HEK293 (cell line): ENCODE results near the gene PDZD2.

Experiments used
- GLI4 ChIP-seq: fragments of 450-650 bp; formaldehyde crosslinking; IDR thresholded peaks from 2 replicates; pipeline ENCODE4 v1.5.1; 2016; ENCODE audit warnings: missing biosample characterization, missing genetic modification characterization
- GLIS1 ChIP-seq: fragments of 450-650 bp; formaldehyde crosslinking; IDR thresholded peaks from 2 replicates; pipeline ENCODE4 v1.5.1; 2016; ENCODE audit warnings: missing biosample characterization, missing genetic modification characterization
- IKZF3 ChIP-seq: fragments of 450-650 bp; IDR thresholded peaks from 2 replicates; pipeline ENCODE4 v1.5.0; 2018; ENCODE audit warnings: missing biosample characterization, mild to moderate bottlenecking, missing genetic modification characterization, moderate library complexity
- PBX3 ChIP-seq: sonication (generic); formaldehyde crosslinking; IDR thresholded peaks from 2 replicates; pipeline ENCODE4 v1.8.1; 2022; ENCODE audit warnings: mild to moderate bottlenecking, moderate library complexity, missing genetic modification reagents
- SALL2 ChIP-seq: fragments of 450-650 bp; formaldehyde crosslinking; IDR thresholded peaks from 2 replicates; pipeline ENCODE4 v1.5.0; 2017; ENCODE audit warnings: missing biosample characterization, mild to moderate bottlenecking, missing genetic modification characterization, borderline replicate concordance
- SP2 ChIP-seq: fragments of 450-650 bp; formaldehyde crosslinking; IDR thresholded peaks from 2 replicates; pipeline ENCODE4 v1.5.1; 2016; ENCODE audit warnings: missing biosample characterization, missing genetic modification characterization
- WT1 ChIP-seq: fragments of 450-650 bp; formaldehyde crosslinking; IDR thresholded peaks from 2 replicates; pipeline ENCODE4 v1.5.1; 2016; ENCODE audit warnings: missing biosample characterization, missing genetic modification characterization
- ZBTB48 ChIP-seq: fragments of 450-650 bp; formaldehyde crosslinking; IDR thresholded peaks from 2 replicates; pipeline ENCODE4 v1.5.1; 2016; ENCODE audit warnings: missing biosample characterization, missing genetic modification characterization
- ZBTB6 ChIP-seq: fragments of 450-650 bp; formaldehyde crosslinking; IDR thresholded peaks from 2 replicates; pipeline ENCODE4 v1.5.1; 2017; ENCODE audit warnings: missing biosample characterization, missing genetic modification characterization
- ZFHX2 ChIP-seq: fragments of 450-650 bp; formaldehyde crosslinking; conservative IDR thresholded peaks from 2 replicates; pipeline ENCODE4 v1.5.1; 2016; ENCODE audit warnings: missing biosample characterization, missing genetic modification characterization
- ZFP3 ChIP-seq: fragments of 450-650 bp; formaldehyde crosslinking; IDR thresholded peaks from 2 replicates; pipeline ENCODE4 v1.5.1; 2016; ENCODE audit warnings: low read depth, missing biosample characterization, missing genetic modification characterization
- ZNF155 ChIP-seq: fragments of 450-650 bp; formaldehyde crosslinking; IDR thresholded peaks from 2 replicates; pipeline ENCODE4 v1.5.1; 2016; ENCODE audit warnings: missing biosample characterization, missing genetic modification characterization
- ZNF184 ChIP-seq: fragments of 450-650 bp; IDR thresholded peaks from 2 replicates; pipeline ENCODE4 v1.5.1; 2018; ENCODE audit warnings: missing biosample characterization, mild to moderate bottlenecking, missing genetic modification characterization
- ZNF19 ChIP-seq: fragments of 450-650 bp; formaldehyde crosslinking; IDR thresholded peaks from 2 replicates; pipeline ENCODE4; 2016; ENCODE audit warnings: missing biosample characterization, missing genetic modification characterization, low read depth
- ZNF292 ChIP-seq: fragments of 450-650 bp; formaldehyde crosslinking; IDR thresholded peaks from 2 replicates; pipeline ENCODE4 v1.5.1; 2016; ENCODE audit warnings: low read depth, missing biosample characterization, missing genetic modification characterization, borderline replicate concordance
- ZNF324 ChIP-seq: fragments of 450-650 bp; formaldehyde crosslinking; IDR thresholded peaks from 2 replicates; pipeline ENCODE4 v1.5.1; 2016; ENCODE audit warnings: missing biosample characterization, missing genetic modification characterization
- ZNF335 ChIP-seq: fragments of 450-650 bp; formaldehyde crosslinking; conservative IDR thresholded peaks from 2 replicates; pipeline ENCODE4 v1.5.1; 2016; ENCODE audit warnings: missing biosample characterization, missing genetic modification characterization
- ZNF426 ChIP-seq: fragments of 450-650 bp; formaldehyde crosslinking; IDR thresholded peaks from 2 replicates; pipeline ENCODE4 v1.5.1; 2017; ENCODE audit warnings: missing biosample characterization, missing genetic modification characterization, mild to moderate bottlenecking, inconsistent platforms, moderate library complexity
- ZNF433 ChIP-seq: fragments of 450-650 bp; formaldehyde crosslinking; IDR thresholded peaks from 2 replicates; pipeline ENCODE4 v1.5.1; 2016; ENCODE audit warnings: missing biosample characterization, missing genetic modification characterization, low read depth
- ZNF529 ChIP-seq: fragments of 450-650 bp; formaldehyde crosslinking; IDR thresholded peaks from 2 replicates; pipeline ENCODE4 v1.5.1; 2017; ENCODE audit warnings: missing genetic modification characterization, missing biosample characterization; ENCODE audit not compliant: insufficient replicate concordance
- ZNF571 ChIP-seq: fragments of 450-650 bp; formaldehyde crosslinking; IDR thresholded peaks from 2 replicates; pipeline ENCODE4 v1.5.0; 2017; ENCODE audit warnings: missing biosample characterization, missing genetic modification characterization
- ZNF580 ChIP-seq: fragments of 450-650 bp; formaldehyde crosslinking; IDR thresholded peaks from 2 replicates; pipeline ENCODE4 v1.5.1; 2016; ENCODE audit warnings: missing biosample characterization, missing genetic modification characterization
- ZNF596 ChIP-seq: fragments of 450-650 bp; IDR thresholded peaks from 2 replicates; pipeline ENCODE4 v1.5.0; 2018; ENCODE audit warnings: missing biosample characterization, mild to moderate bottlenecking, missing genetic modification characterization, moderate library complexity
- ZNF610 ChIP-seq: fragments of 450-650 bp; formaldehyde crosslinking; IDR thresholded peaks from 2 replicates; pipeline ENCODE4 v1.5.1; 2016; ENCODE audit warnings: missing biosample characterization, missing genetic modification characterization, borderline replicate concordance
- ZNF785 ChIP-seq: fragments of 450-650 bp; formaldehyde crosslinking; IDR thresholded peaks from 2 replicates; pipeline ENCODE4 v1.5.1; 2016; ENCODE audit warnings: missing biosample characterization, missing genetic modification characterization
- ZNF791 ChIP-seq: fragments of 450-650 bp; formaldehyde crosslinking; IDR thresholded peaks from 2 replicates; pipeline ENCODE4 v1.5.1; 2016; ENCODE audit warnings: missing biosample characterization, missing genetic modification characterization
- ZNF792 ChIP-seq: fragments of 450-650 bp; formaldehyde crosslinking; IDR thresholded peaks from 2 replicates; pipeline ENCODE4 v1.5.1; 2016; ENCODE audit warnings: missing biosample characterization, missing genetic modification characterization
- ZNF837 ChIP-seq: fragments of 450-650 bp; formaldehyde crosslinking; IDR thresholded peaks from 2 replicates; pipeline ENCODE4 v1.5.1; 2016; ENCODE audit warnings: missing biosample characterization, missing genetic modification characterization
- ZNF843 ChIP-seq: fragments of 450-650 bp; formaldehyde crosslinking; IDR thresholded peaks from 2 replicates; pipeline ENCODE4 v1.5.1; 2016; ENCODE audit warnings: missing biosample characterization, missing genetic modification characterization
- TF ChIP-seq, protein P1 (sequence below): fragments of 450-650 bp; formaldehyde crosslinking; IDR thresholded peaks from 2 replicates; pipeline ENCODE4 v1.5.1; 2016; ENCODE audit warnings: missing biosample characterization, missing genetic modification characterization, low read depth
- TF ChIP-seq, protein P2 (sequence below): fragments of 450-650 bp; formaldehyde crosslinking; IDR thresholded peaks from 2 replicates; pipeline ENCODE4 v1.5.1; 2016; ENCODE audit warnings: missing biosample characterization, missing genetic modification characterization
- TF ChIP-seq, protein P3 (sequence below): fragments of 450-650 bp; IDR thresholded peaks from 2 replicates; pipeline ENCODE4 v1.5.1; 2018; ENCODE audit warnings: missing biosample characterization, mild to moderate bottlenecking, missing genetic modification characterization

Gene PDZD2

GRCh38 chr5:31638748-31639418 is at the start of gene PDZD2 (continued):
- TF ChIP-seq ZNF610 (tag by site-specific recombination) = no peak
- TF ChIP-seq ZNF324 (tag by site-specific recombination) = 0 out of 2 replicates have a peak, but pooled peaks have one; percentile 55
- TF ChIP-seq ZNF571 = no peak
- TF ChIP-seq, protein P1, sequence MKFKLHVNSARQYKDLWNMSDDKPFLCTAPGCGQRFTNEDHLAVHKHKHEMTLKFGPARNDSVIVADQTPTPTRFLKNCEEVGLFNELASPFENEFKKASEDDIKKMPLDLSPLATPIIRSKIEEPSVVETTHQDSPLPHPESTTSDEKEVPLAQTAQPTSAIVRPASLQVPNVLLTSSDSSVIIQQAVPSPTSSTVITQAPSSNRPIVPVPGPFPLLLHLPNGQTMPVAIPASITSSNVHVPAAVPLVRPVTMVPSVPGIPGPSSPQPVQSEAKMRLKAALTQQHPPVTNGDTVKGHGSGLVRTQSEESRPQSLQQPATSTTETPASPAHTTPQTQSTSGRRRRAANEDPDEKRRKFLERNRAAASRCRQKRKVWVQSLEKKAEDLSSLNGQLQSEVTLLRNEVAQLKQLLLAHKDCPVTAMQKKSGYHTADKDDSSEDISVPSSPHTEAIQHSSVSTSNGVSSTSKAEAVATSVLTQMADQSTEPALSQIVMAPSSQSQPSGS (tag by site-specific recombination) = no peak
- peak; percentile 93 for TF ChIP-seq ZNF335 (tag by site-specific recombination)
- peak; percentile 90 for TF ChIP-seq SP2 (tag by site-specific recombination)
- no peak for TF ChIP-seq ZNF837 (tag by site-specific recombination)
- TF ChIP-seq ZNF184 (tag by site-specific recombination) = no peak
- TF ChIP-seq ZNF792 = no peak
- TF ChIP-seq ZNF19 = no peak
- no peak for TF ChIP-seq ZNF785 (tag by site-specific recombination)
- peak; percentile 64 for TF ChIP-seq GLIS1 (tag by site-specific recombination)
- no peak; the same call in 1 of the 2 replicates for TF ChIP-seq WT1
- TF ChIP-seq ZNF843 (tag by site-specific recombination) = peak; percentile 34; the same call in 1 of the 2 replicates
- no peak for TF ChIP-seq ZFP3 (tag by site-specific recombination)
- no peak for TF ChIP-seq ZNF292 (tag by site-specific recombination)
- TF ChIP-seq SALL2 = no peak
- TF ChIP-seq, protein P2, sequence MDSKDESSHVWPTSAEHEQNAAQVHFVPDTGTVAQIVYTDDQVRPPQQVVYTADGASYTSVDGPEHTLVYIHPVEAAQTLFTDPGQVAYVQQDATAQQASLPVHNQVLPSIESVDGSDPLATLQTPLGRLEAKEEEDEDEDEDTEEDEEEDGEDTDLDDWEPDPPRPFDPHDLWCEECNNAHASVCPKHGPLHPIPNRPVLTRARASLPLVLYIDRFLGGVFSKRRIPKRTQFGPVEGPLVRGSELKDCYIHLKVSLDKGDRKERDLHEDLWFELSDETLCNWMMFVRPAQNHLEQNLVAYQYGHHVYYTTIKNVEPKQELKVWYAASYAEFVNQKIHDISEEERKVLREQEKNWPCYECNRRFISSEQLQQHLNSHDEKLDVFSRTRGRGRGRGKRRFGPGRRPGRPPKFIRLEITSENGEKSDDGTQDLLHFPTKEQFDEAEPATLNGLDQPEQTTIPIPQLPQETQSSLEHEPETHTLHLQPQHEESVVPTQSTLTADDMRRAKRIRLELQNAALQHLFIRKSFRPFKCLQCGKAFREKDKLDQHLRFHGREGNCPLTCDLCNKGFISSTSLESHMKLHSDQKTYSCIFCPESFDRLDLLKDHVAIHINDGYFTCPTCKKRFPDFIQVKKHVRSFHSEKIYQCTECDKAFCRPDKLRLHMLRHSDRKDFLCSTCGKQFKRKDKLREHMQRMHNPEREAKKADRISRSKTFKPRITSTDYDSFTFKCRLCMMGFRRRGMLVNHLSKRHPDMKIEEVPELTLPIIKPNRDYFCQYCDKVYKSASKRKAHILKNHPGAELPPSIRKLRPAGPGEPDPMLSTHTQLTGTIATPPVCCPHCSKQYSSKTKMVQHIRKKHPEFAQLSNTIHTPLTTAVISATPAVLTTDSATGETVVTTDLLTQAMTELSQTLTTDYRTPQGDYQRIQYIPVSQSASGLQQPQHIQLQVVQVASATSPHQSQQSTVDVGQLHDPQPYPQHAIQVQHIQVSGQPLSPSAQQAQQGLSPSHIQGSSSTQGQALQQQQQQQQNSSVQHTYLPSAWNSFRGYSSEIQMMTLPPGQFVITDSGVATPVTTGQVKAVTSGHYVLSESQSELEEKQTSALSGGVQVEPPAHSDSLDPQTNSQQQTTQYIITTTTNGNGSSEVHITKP (tag by site-specific recombination) = peak; percentile 52
- TF ChIP-seq ZNF596 = no peak
- no peak for TF ChIP-seq ZBTB6 (tag by site-specific recombination)
- TF ChIP-seq ZNF791 (tag by site-specific recombination) = no peak
- no peak for TF ChIP-seq ZNF580 (tag by site-specific recombination)
- TF ChIP-seq ZNF155 = no peak
- TF ChIP-seq, protein P3, sequence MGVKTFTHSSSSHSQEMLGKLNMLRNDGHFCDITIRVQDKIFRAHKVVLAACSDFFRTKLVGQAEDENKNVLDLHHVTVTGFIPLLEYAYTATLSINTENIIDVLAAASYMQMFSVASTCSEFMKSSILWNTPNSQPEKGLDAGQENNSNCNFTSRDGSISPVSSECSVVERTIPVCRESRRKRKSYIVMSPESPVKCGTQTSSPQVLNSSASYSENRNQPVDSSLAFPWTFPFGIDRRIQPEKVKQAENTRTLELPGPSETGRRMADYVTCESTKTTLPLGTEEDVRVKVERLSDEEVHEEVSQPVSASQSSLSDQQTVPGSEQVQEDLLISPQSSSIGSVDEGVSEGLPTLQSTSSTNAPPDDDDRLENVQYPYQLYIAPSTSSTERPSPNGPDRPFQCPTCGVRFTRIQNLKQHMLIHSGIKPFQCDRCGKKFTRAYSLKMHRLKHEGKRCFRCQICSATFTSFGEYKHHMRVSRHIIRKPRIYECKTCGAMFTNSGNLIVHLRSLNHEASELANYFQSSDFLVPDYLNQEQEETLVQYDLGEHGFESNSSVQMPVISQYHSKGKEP (tag by site-specific recombination) = no peak
- TF ChIP-seq ZNF426 = no peak
- TF ChIP-seq ZNF529 = no peak
- TF ChIP-seq PBX3 = peak; percentile 91
- peak; percentile 94 for TF ChIP-seq IKZF3 (tag by site-specific recombination)
- TF ChIP-seq ZNF433 (tag by site-specific recombination) = no peak
- peak; percentile 86 for TF ChIP-seq ZFHX2
- peak; percentile 91 for TF ChIP-seq ZBTB48 (tag by site-specific recombination)
- no peak for TF ChIP-seq GLI4
